Nephron progenitor cell (in vitro differentiated cells): Measurements from ENCODE around the gene CELF4.

Experiments
- DNase-seq: peaks from one replicate; pipeline ENCODE4 v3.0.0; 2021
- H3K27ac Mint-ChIP-seq: 2 replicates; pipeline ENCODE4 v1.8.0; 2021; ENCODE audit warnings: mild to moderate bottlenecking, moderate library complexity, mixed read lengths
- H3K27me3 Mint-ChIP-seq: 2 replicates; pipeline ENCODE4 v1.8.0; 2021; ENCODE audit warnings: mild to moderate bottlenecking, low read depth, mixed read lengths; ENCODE audit not compliant: poor library complexity
- H3K36me3 Mint-ChIP-seq: 2 replicates; pipeline ENCODE4 v1.8.0; 2021; ENCODE audit warnings: low read depth, mixed read lengths
- H3K4me1 Mint-ChIP-seq: 2 replicates; pipeline ENCODE4 v1.8.0; 2021; ENCODE audit warnings: mixed read lengths
- H3K4me3 Mint-ChIP-seq: 2 replicates; pipeline ENCODE4 v1.8.0; 2021; ENCODE audit warnings: mild to moderate bottlenecking, moderate library complexity, mixed read lengths
- H3K9me3 Mint-ChIP-seq: 2 replicates; pipeline ENCODE4 v1.8.0; 2021; ENCODE audit warnings: mild to moderate bottlenecking, moderate library complexity, mixed read lengths
- TF ChIP-seq, protein P1 (sequence below): fragments of 200-600 bp; sonication (generic); IDR thresholded peaks from 2 replicates; pipeline ENCODE4 v1.5.0; 2021; ENCODE audit warnings: antibody characterized with exemption

The CELF4 gene

DNA sequence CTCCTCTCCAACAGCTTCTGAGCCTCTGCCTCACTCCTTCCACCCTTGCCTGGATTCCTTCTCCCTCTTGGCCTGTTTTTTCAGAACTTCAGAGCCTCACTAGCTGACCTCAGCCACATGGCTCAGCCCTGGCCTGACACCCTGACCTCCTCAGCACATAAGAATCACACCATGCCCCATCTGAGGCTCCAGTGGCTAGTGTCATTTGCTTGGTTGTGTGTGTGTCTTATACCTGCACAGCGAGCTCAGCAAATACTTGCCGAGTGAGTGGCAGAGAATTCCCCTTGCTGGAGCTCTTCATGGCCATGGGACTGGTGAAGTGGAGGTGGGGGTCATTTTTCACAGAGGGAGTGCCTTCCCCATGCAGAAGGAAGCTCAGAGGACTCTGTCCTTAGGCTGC, 70.2 kb downstream of the CELF4 start:
- Mint-ChIP-seq H3K4me3 (no peak overlapping the region), H3K27ac (no peak overlapping the region), H3K9me3 (no peaks in the 10 kb centered on the region), H3K27me3 (peaks cover 19% of the 10 kb centered on the region), H3K36me3 (no peaks in the 10 kb centered on the region), H3K4me1 (peaks cover 41% of the 10 kb centered on the region)
- TF ChIP-seq, protein P1, sequence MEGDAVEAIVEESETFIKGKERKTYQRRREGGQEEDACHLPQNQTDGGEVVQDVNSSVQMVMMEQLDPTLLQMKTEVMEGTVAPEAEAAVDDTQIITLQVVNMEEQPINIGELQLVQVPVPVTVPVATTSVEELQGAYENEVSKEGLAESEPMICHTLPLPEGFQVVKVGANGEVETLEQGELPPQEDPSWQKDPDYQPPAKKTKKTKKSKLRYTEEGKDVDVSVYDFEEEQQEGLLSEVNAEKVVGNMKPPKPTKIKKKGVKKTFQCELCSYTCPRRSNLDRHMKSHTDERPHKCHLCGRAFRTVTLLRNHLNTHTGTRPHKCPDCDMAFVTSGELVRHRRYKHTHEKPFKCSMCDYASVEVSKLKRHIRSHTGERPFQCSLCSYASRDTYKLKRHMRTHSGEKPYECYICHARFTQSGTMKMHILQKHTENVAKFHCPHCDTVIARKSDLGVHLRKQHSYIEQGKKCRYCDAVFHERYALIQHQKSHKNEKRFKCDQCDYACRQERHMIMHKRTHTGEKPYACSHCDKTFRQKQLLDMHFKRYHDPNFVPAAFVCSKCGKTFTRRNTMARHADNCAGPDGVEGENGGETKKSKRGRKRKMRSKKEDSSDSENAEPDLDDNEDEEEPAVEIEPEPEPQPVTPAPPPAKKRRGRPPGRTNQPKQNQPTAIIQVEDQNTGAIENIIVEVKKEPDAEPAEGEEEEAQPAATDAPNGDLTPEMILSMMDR, result no peak
- no peak for DNase-seq

GRCh38 chr18:37494406-37494805, 71.2 kb downstream of the CELF4 start:
- no peaks in the 10 kb centered on the region for H3K9me3 Mint-ChIP-seq
- no peaks in the 10 kb centered on the region for H3K36me3 Mint-ChIP-seq
- H3K27ac Mint-ChIP-seq, result no peak overlapping the region
- H3K4me3 Mint-ChIP-seq, result no peak overlapping the region
- no peak for DNase-seq
- peaks cover 43% of the 10 kb centered on the region for H3K4me1 Mint-ChIP-seq
- TF ChIP-seq, protein P1, result no peak
- H3K27me3 Mint-ChIP-seq, result peaks cover 28% of the 10 kb centered on the region

GRCh38 chr18:37493352-37493935, 72.2 kb downstream of the CELF4 start:
- Mint-ChIP-seq H3K36me3 (no peaks in the 10 kb centered on the region), H3K4me3 (no peak overlapping the region), H3K9me3 (no peaks in the 10 kb centered on the region), H3K27me3 (peaks cover 32% of the 10 kb centered on the region), H3K4me1 (peaks cover 43% of the 10 kb centered on the region), H3K27ac (no peak overlapping the region)
- DNase-seq, result peak; percentile 14
- TF ChIP-seq, protein P1, result no peak

GRCh38 chr18:37492952-37493351, 72.6 kb downstream of the CELF4 start:
- Mint-ChIP-seq H3K9me3 (no peaks in the 10 kb centered on the region), H3K4me1 (peaks cover 47% of the 10 kb centered on the region), H3K36me3 (no peaks in the 10 kb centered on the region), H3K27ac (no peak overlapping the region), H3K27me3 (peaks cover 36% of the 10 kb centered on the region), H3K4me3 (no peak overlapping the region)
- TF ChIP-seq, protein P1, result no peak
- DNase-seq, result no peak

GRCh38 chr18:37491526-37491925, 74.1 kb downstream of the CELF4 start:
- Mint-ChIP-seq H3K4me3 (no peak overlapping the region), H3K4me1 (peaks cover 61% of the 10 kb centered on the region), H3K27ac (no peak overlapping the region), H3K36me3 (no peaks in the 10 kb centered on the region), H3K9me3 (no peaks in the 10 kb centered on the region), H3K27me3 (peaks cover 50% of the 10 kb centered on the region)
- no peak for DNase-seq
- TF ChIP-seq, protein P1, result no peak

GRCh38 chr18:37489998-37490397, 75.6 kb downstream of the CELF4 start:
- Mint-ChIP-seq H3K36me3 (no peaks in the 10 kb centered on the region), H3K27me3 (peaks cover 61% of the 10 kb centered on the region), H3K4me1 (peaks cover 56% of the 10 kb centered on the region), H3K4me3 (no peak overlapping the region), H3K9me3 (no peaks in the 10 kb centered on the region), H3K27ac (no peak overlapping the region)
- TF ChIP-seq, protein P1, result no peak
- DNase-seq, result no peak
